MCF 10A (cell line): ENCODE measurements around the gene RNF183. TPM values are rescaled to one million over a fixed set of nuclear protein-coding genes. Genes with fewer than 3 reads are reported as not detected.
A peak's percentile ranks its signal among the peaks of the same experiment; 100 is the strongest.

Experiments used
- Bru-seq: library from RNA; stranded (reverse); fragments of 400-500 nt; gene quantifications from one replicate; lab custom pipeline; 2021; lab: Mats Ljungman, UMichigan
- BruChase-seq, 2 experiments: library from RNA; stranded (reverse); fragments of 400-500 nt; gene quantifications; one replicate each; lab custom pipeline; 2021; lab: Mats Ljungman, UMichigan
- BruUV-seq: library from RNA; stranded (reverse); fragments of 400-500 nt; replicated peaks from 2 replicates; lab custom pipeline; 2021; lab: Mats Ljungman, UMichigan
- CTCF ChIA-PET: fragments of 300-600 bp; sonication (Branson Sonifier 250); formaldehyde crosslinking; extraction: SDS; loops from one replicate; lab custom pipeline; 2021; ENCODE audit warnings: antibody characterized with exemption, inconsistent platforms; lab: Yijun Ruan, JAX
- POLR2A ChIA-PET: fragments of 300-600, 350-650 bp; sonication (Branson Sonifier 250); formaldehyde crosslinking; extraction: SDS; loops from one replicate; lab custom pipeline; 2020; ENCODE audit warnings: antibody characterized with exemption, inconsistent platforms; lab: Yijun Ruan, JAX
- DNase-seq: peaks from one replicate; pipeline ENCODE4 v3.0.0-alpha.2; 2018; ENCODE audit not compliant: unreplicated experiment
- H3K27ac Mint-ChIP-seq: one replicate; pipeline ENCODE4 v1.8.0; 2022; ENCODE audit warnings: mild to moderate bottlenecking, low read depth, mixed read lengths; ENCODE audit not compliant: unreplicated experiment
- H3K27me3 Mint-ChIP-seq: one replicate; pipeline ENCODE4 v1.8.0; 2022; ENCODE audit warnings: mixed read lengths; ENCODE audit not compliant: insufficient read depth, unreplicated experiment
- H3K36me3 Mint-ChIP-seq: one replicate; pipeline ENCODE4 v1.8.0; 2022; ENCODE audit warnings: mild to moderate bottlenecking, moderate library complexity, mixed read lengths; ENCODE audit not compliant: insufficient read depth, unreplicated experiment
- H3K4me1 Mint-ChIP-seq: one replicate; pipeline ENCODE4 v1.8.0; 2022; ENCODE audit warnings: mixed read lengths; ENCODE audit not compliant: insufficient read depth, unreplicated experiment
- H3K4me3 Mint-ChIP-seq: one replicate; pipeline ENCODE4 v1.8.0; 2022; ENCODE audit warnings: mild to moderate bottlenecking, moderate library complexity, mixed read lengths; ENCODE audit not compliant: unreplicated experiment
- H3K9me3 Mint-ChIP-seq: one replicate; pipeline ENCODE4 v1.8.0; 2022; ENCODE audit warnings: mixed read lengths; ENCODE audit not compliant: unreplicated experiment
- CTCF ChIP-seq: fragments of 200-600 bp; IDR thresholded peaks from one replicate; pipeline ENCODE4 v1.8.0; 2022; ENCODE audit warnings: antibody characterized with exemption, mild to moderate bottlenecking; ENCODE audit not compliant: unreplicated experiment
- intact Hi-C: fragments of 100-400 bp; cut with micrococcal nuclease; formaldehyde crosslinking; loops from 2 replicates; pipeline ENCODE4 v1.14.1; 2022
- long read RNA-seq: library from polyadenylated mRNA; stranded (forward); transcript quantifications from one replicate; pipeline ENCODE4 v2.0.0, GENCODE V29; 2022
- total RNA-seq: library from RNA; stranded (reverse); gene quantifications from 2 replicates; pipeline ENCODE4 v1.2.3, GENCODE V29; 2022

The RNF183 gene
- total RNA-seq (not detected in 2 replicates), Bru-seq, nascent RNA (percentile 11 among the genes with signal in this experiment), BruChase-seq, experiment 1, labeled RNA remaining after a 6-hour chase (percentile 14 among the genes with signal in this experiment), BruChase-seq, experiment 2, labeled RNA remaining after a 2-hour chase (percentile 20 among the genes with signal in this experiment)
- long read RNA-seq, result 0 reads

- no TSS peak for BruUV-seq
- Mint-ChIP-seq H3K4me3 (no peak within 1 kb of the TSS), H3K36me3 (peaks cover 13% of the 10 kb centered on the region), H3K27ac (no peak within 1 kb of the TSS), H3K27me3 (peaks cover 47% of the 10 kb centered on the region), H3K9me3 (no peaks in the 10 kb centered on the region), H3K4me1 (peaks cover 5% of the 10 kb centered on the region)
- intact Hi-C loops, result loop anchor here (10.0 kb wide), 1 partner anchor 292 kb away; no protein-coding TSS in a partner anchor
- ChIA-PET CTCF (interaction anchor here (0.6 kb wide), 1 partner anchor 1706 kb away, joined by 4 read pairs; no protein-coding TSS in a partner anchor), POLR2A (interaction anchor here (0.6 kb wide), 1 partner anchor 1064 kb away, joined by 5 read pairs; no protein-coding TSS in a partner anchor)
- DNase-seq, result no peak
- TF ChIP-seq CTCF, result no peak
Observed at GRCh38 chr9:113302792-113303418, at the start of gene RNF183. Gene RNF183 (minus strand): TSS chr9:113303376. CDS start chr9:113298184, 5,192 bp downstream.

GRCh38 chr9:113352411-113352810 is 49.2 kb upstream of the RNF183 start:
- Mint-ChIP-seq H3K36me3 (no peaks in the 10 kb centered on the region), H3K4me1 (no peaks in the 10 kb centered on the region), H3K4me3 (no peak overlapping the region), H3K9me3 (no peaks in the 10 kb centered on the region), H3K27me3 (peaks cover 37% of the 10 kb centered on the region), H3K27ac (no peak overlapping the region)
- intact Hi-C loops, result no loop called here
- CTCF ChIA-PET, result interaction anchor here (0.8 to 1.7 kb wide), 4 partner anchors 10 to 77 kb away, joined by 3 to 5 read pairs (median 3); partner anchors contain the start of genes CDC26 and PRPF4
- no peak for DNase-seq
- POLR2A ChIA-PET, result interaction anchor here (1.1 to 1.2 kb wide), 2 partner anchors 10 to 13 kb away, joined by 4 read pairs; partner anchors contain the start of gene WDR31
- no peak for TF ChIP-seq CTCF
- BruUV-seq, result no TSS peak

GRCh38 chr9:113352006-113352405 is 48.8 kb upstream of the RNF183 start:
- intact Hi-C loops, result no loop called here
- BruUV-seq, result no TSS peak
- Mint-ChIP-seq H3K36me3 (no peaks in the 10 kb centered on the region), H3K27ac (no peak overlapping the region), H3K9me3 (no peaks in the 10 kb centered on the region), H3K4me3 (no peak overlapping the region), H3K27me3 (peaks cover 33% of the 10 kb centered on the region), H3K4me1 (no peaks in the 10 kb centered on the region)
- TF ChIP-seq CTCF, result no peak
- POLR2A ChIA-PET, result no interaction called here
- CTCF ChIA-PET, result interaction anchor here (0.6 to 1.7 kb wide), 6 partner anchors 10 to 77 kb away, joined by 3 to 5 read pairs (median 3); partner anchors contain the start of genes CDC26 and PRPF4
- no peak for DNase-seq

GRCh38 chr9:113350937-113351336 is 47.8 kb upstream of the RNF183 start:
- BruUV-seq, result no TSS peak
- peaks cover 22% of the 10 kb centered on the region for H3K27me3 Mint-ChIP-seq
- H3K4me1 Mint-ChIP-seq, result no peaks in the 10 kb centered on the region
- no peaks in the 10 kb centered on the region for H3K9me3 Mint-ChIP-seq
- intact Hi-C loops, result no loop called here
- ChIA-PET CTCF (interaction anchor here (1.0 to 2.8 kb wide), 4 partner anchors 14 to 76 kb away, joined by 3 to 10 read pairs (median 4); partner anchors contain the start of genes ALAD, CDC26 and PRPF4), POLR2A (interaction anchor here (0.6 to 0.7 kb wide), 2 partner anchors 16 to 66 kb away, joined by 3 to 4 read pairs; no protein-coding TSS in a partner anchor)
- H3K27ac Mint-ChIP-seq, result no peak overlapping the region
- H3K4me3 Mint-ChIP-seq, result no peak overlapping the region
- TF ChIP-seq CTCF, result no peak
- no peaks in the 10 kb centered on the region for H3K36me3 Mint-ChIP-seq
- DNase-seq, result no peak
